Tibial nerve (tissue), 4 donors: ENCODE data around the gene SH2D1A. TPM values are rescaled to one million over a fixed set of nuclear protein-coding genes. Genes with fewer than 3 reads are reported as not detected.

Source experiments
- DNase-seq, 2 donors: peaks; one replicate each; pipeline ENCODE4 v3.0.0-alpha.2; 2019; ENCODE audit warnings: low spot score in 2 of 2
- H3K27ac ChIP-seq, 4 donors: fragments of 200-600 bp; sonication (generic) in 3 of 4; one replicate each; pipeline ENCODE4 v1.5.1; 2017 to 2019; ENCODE audit warnings: mild to moderate bottlenecking in 1 of 4
- H3K27me3 ChIP-seq, 2 donors: fragments of 200-600 bp; sonication (generic) in 1 of 2; one replicate each; pipeline versions ENCODE4 v1.5.1 to v1.6.0; 2017 to 2019
- H3K36me3 ChIP-seq, 3 donors: fragments of 200-600 bp; sonication (generic); one replicate each; pipeline ENCODE4 v1.5.1; 2018 to 2019
- H3K4me1 ChIP-seq, 4 donors: fragments of 200-600 bp; sonication (generic) in 3 of 4; one replicate each; pipeline ENCODE4 v1.5.1; 2017 to 2019
- H3K4me3 ChIP-seq, 4 donors: fragments of 200-600 bp; sonication (generic) in 3 of 4; one replicate each; pipeline ENCODE4 v1.5.1; 2017 to 2019; ENCODE audit warnings: mild to moderate bottlenecking in 1 of 4, moderate library complexity in 1 of 4
- H3K9me3 ChIP-seq, 4 donors: fragments of 200-600 bp; sonication (generic) in 3 of 4; one replicate each; pipeline ENCODE4 v1.5.1; 2017 to 2019
- EP300 ChIP-seq, 2 donors: sonication (generic); formaldehyde crosslinking; IDR thresholded peaks; one replicate each; pipeline ENCODE4 v1.6.1; 2017; ENCODE audit warnings: antibody characterized with exemption in 2 of 2, mild to moderate bottlenecking in 1 of 2
- POLR2A ChIP-seq, 2 donors: fragments of 450-650 bp; IDR thresholded peaks; one replicate each; pipeline ENCODE4 v1.6.1; 2017; ENCODE audit warnings: antibody characterized with exemption in 2 of 2, mild to moderate bottlenecking in 2 of 2, moderate library complexity in 2 of 2
- WGBS, 2 donors: methylation state at CpG; one replicate each; pipeline ENCODE4 v1.1.5; 2018; 5-methylcytosine and 5-hydroxymethylcytosine counted together
- total RNA-seq, 4 donors: library from RNA; depleted of rRNA; stranded (reverse); fragments of >200 nt; gene quantifications; one replicate each; pipeline ENCODE4 v1.1.0, GENCODE V29; 2016
- TF ChIP-seq, protein P1 (sequence below), 5 experiments: fragments of 200-600 bp in 3 of 5; fragments of 450-650 bp in 2 of 5; sonication (generic) in 3 of 5; IDR thresholded peaks; one replicate each; pipeline ENCODE4 v1.5.1; 2016 to 2019; ENCODE audit warnings: antibody characterized with exemption in 5 of 5, mild to moderate bottlenecking in 3 of 5, moderate library complexity in 2 of 5

SH2D1A gene
- total RNA-seq, 4 donors from 2014 or later = 0.60 to 4.2 TPM; not detected in 2

DNA sequence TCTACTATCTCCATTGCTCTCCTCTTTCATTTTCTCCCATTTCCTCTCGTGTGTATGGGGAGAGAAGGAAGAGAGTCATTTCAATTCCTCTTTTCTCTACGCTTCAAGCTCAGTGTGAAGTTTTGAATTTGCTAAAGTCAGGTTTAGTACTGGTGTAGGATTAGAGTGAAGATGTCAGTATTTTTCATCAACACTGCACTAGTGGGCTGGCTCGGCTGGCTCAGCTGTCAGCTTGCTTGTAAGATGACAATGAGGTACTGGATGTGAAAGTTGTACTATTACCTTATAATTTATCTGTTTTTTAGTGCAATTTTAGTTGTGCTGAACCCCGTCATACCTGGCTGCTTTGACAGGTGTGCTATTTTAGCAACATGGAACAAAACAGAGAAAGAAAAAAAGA lies 2.1 kb upstream of the SH2D1A start:
- 65 to 79% methylated on average over 4 of the region's 4 CpGs for WGBS, 2 donors
- no peaks in the 10 kb centered on the region for H3K9me3 ChIP-seq
- H3K4me1 ChIP-seq = no peaks in the 10 kb centered on the region
- H3K27me3 ChIP-seq = no peaks in the 10 kb centered on the region
- no peak for TF ChIP-seq EP300 (IDR thresholded peaks at IDR 0.05)
- TF ChIP-seq, protein P1, sequence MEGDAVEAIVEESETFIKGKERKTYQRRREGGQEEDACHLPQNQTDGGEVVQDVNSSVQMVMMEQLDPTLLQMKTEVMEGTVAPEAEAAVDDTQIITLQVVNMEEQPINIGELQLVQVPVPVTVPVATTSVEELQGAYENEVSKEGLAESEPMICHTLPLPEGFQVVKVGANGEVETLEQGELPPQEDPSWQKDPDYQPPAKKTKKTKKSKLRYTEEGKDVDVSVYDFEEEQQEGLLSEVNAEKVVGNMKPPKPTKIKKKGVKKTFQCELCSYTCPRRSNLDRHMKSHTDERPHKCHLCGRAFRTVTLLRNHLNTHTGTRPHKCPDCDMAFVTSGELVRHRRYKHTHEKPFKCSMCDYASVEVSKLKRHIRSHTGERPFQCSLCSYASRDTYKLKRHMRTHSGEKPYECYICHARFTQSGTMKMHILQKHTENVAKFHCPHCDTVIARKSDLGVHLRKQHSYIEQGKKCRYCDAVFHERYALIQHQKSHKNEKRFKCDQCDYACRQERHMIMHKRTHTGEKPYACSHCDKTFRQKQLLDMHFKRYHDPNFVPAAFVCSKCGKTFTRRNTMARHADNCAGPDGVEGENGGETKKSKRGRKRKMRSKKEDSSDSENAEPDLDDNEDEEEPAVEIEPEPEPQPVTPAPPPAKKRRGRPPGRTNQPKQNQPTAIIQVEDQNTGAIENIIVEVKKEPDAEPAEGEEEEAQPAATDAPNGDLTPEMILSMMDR (IDR thresholded peaks at IDR 0.05) = no peak
- TF ChIP-seq POLR2A (IDR thresholded peaks at IDR 0.05) = no peak
- no peak for DNase-seq
- no peak overlapping the region for H3K4me3 ChIP-seq
- H3K27ac ChIP-seq = no peak overlapping the region
- no peaks in the 10 kb centered on the region for H3K36me3 ChIP-seq

DNA sequence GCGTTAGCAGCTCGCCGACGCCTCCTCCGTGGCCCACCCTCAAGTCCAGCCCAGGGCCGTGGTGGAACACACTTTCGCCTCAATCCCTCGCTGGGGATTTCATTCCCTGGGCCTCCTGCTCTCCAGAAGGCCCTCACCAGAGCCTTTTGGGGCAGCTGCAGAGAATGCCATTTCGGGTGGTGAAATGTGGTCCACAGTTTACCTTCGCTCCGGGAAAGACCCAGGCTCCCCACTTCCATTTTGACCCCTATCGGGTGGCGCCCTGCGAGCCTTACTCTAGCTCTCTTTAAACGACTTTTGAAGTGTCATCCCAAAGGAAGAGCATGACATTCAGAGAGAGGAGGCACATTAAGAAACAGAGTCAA lies 496 bp downstream of the SH2D1A start:
- Histone ChIP-seq H3K27me3 (no peaks in the 10 kb centered on the region), H3K27ac (peak overlapping the region in 1 of 4 donors; percentile 50), H3K9me3 (no peaks in the 10 kb centered on the region), H3K4me3 (peak overlapping the region in 1 of 4 donors; percentile 5), H3K4me1 (no peaks in the 10 kb centered on the region), H3K36me3 (no peaks in the 10 kb centered on the region)
- no peak for TF ChIP-seq POLR2A (IDR thresholded peaks at IDR 0.05)
- TF ChIP-seq, protein P1 (IDR thresholded peaks at IDR 0.05) = no peak
- TF ChIP-seq EP300 (IDR thresholded peaks at IDR 0.05) = no peak
- no peak for DNase-seq
- WGBS, 2 donors = 84 to 85% methylated on average over 4 to 15 of the region's 15 CpGs

DNA sequence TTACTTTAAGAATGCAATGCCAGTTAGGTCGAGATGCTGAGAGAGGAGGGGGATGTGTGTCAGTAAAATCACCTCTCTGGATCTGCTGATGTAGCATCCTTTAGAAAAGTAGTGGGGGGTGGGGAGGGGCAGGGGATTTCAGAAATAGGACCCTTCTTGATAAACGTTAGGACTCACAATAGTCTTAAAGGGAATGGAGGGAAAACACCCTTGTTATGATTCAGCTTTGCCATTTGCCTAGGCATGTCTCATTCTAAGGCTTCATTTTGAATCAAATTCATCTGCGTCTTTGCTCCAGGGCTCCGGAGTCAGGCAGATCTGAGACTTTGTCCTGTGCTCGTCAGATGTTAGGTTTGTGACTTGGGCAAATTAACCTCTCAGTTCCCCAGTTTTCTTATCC lies 879 bp downstream of the SH2D1A start:
- Histone ChIP-seq H3K9me3 (no peaks in the 10 kb centered on the region), H3K4me1 (no peaks in the 10 kb centered on the region), H3K36me3 (no peaks in the 10 kb centered on the region), H3K27ac (no peak overlapping the region), H3K27me3 (no peaks in the 10 kb centered on the region), H3K4me3 (no peak overlapping the region)
- TF ChIP-seq, protein P1 (IDR thresholded peaks at IDR 0.05) = no peak
- TF ChIP-seq EP300 (IDR thresholded peaks at IDR 0.05) (no peak), POLR2A (IDR thresholded peaks at IDR 0.05) (no peak)
- 53 to 54% methylated on average over 5 of the region's 5 CpGs for WGBS, 2 donors
- DNase-seq = no peak

DNA sequence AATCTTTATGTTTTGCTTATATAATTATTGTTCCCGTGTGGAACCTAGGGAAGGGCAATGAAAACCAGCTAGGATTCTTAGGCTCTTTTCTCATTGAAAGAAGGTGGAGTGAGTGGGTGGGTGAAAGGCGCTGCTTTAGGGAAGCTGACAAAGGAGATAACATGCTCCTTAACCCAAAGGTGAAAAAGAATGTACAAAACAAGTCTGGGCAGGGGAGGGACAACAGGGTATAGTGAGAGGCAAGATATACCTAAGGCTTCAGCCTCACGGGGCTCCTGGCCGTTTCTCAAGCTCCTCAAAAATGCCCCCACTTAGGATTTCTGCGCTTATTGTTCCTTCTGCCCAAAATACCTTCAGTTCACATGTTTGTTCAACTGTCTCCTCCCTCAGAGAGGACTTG lies 1.8 kb downstream of the SH2D1A start:
- Histone ChIP-seq H3K36me3 (no peaks in the 10 kb centered on the region), H3K9me3 (no peaks in the 10 kb centered on the region), H3K4me1 (no peaks in the 10 kb centered on the region), H3K27ac (no peak overlapping the region), H3K27me3 (no peaks in the 10 kb centered on the region), H3K4me3 (no peak overlapping the region)
- DNase-seq = no peak
- 61 to 62% methylated on average over 5 of the region's 5 CpGs for WGBS, 2 donors
- no peak for TF ChIP-seq POLR2A (IDR thresholded peaks at IDR 0.05)

DNA sequence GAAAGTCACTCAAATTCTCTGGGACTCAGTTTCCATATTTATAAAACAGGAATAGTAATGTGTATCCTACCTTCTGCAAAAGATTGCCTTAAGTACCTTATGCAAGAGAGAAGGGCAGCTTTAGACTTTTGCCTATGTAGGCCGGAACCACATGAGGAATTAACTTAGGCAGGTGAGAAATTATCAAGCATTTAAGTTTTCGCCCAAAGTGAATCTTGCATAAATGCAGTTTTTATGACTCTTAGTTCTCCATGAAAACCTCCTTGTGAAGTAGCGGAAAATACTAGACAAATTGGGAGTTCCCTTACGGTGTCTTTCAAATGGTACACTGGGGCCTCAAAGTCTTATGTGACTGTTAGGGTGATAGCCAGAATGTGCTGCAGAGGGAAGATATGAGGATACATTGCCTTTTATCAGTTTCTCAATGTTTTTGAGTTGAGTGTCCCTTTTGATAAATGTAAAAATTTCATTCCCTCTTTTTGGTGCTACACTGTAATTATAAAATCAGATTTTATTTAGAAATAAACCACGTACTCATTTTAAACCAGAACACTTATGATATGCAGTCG lies 2.6 kb downstream of the SH2D1A start:
- Histone ChIP-seq H3K4me3 (no peak overlapping the region), H3K27me3 (no peaks in the 10 kb centered on the region), H3K36me3 (no peaks in the 10 kb centered on the region), H3K27ac (no peak overlapping the region), H3K9me3 (no peaks in the 10 kb centered on the region), H3K4me1 (no peaks in the 10 kb centered on the region)
- WGBS, 2 donors = 92 to 96% methylated on average over 6 of the region's 6 CpGs
- DNase-seq = no peak
- TF ChIP-seq EP300 (IDR thresholded peaks at IDR 0.05) (no peak), POLR2A (IDR thresholded peaks at IDR 0.05) (no peak)
- TF ChIP-seq, protein P1 (IDR thresholded peaks at IDR 0.05) = no peak

DNA sequence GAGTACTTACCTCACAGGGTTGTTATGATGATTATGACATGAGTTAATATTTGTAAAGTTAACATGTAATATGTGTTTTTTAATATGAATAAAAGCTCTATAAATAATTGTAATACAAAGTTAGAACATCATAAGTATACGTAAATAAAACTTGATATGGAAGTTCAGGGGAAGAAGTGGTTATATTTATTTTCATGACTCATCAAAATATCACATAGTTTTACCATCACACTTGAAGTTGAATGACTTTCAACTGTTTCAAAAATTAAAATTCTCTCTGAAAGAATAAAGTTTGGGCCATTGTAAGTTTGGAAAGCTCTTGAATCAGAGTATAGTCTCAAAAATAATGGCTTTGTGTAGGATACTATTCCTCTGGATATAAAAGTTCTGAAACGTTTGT lies 8.3 kb downstream of the SH2D1A start:
- H3K4me1 ChIP-seq = no peaks in the 10 kb centered on the region
- H3K27me3 ChIP-seq = no peaks in the 10 kb centered on the region
- no peak overlapping the region for H3K4me3 ChIP-seq
- 54 to 62% methylated on average over 2 of the region's 2 CpGs for WGBS, 2 donors
- no peak overlapping the region for H3K27ac ChIP-seq
- H3K9me3 ChIP-seq = no peaks in the 10 kb centered on the region
- TF ChIP-seq EP300 (IDR thresholded peaks at IDR 0.05) (no peak), POLR2A (IDR thresholded peaks at IDR 0.05) (no peak)
- TF ChIP-seq, protein P1 (IDR thresholded peaks at IDR 0.05) = no peak
- H3K36me3 ChIP-seq = no peaks in the 10 kb centered on the region
- DNase-seq = no peak
